Smooth muscle cell (in vitro differentiated cells): ENCODE measurements around the gene IRS2. TPM values are rescaled to one million over a fixed set of nuclear protein-coding genes. Genes with fewer than 3 reads are reported as not detected.

Source experiments
- DNase-seq: peaks from one replicate; lab custom pipeline; 2025; ENCODE audit not compliant: unreplicated experiment; lab: John Stamatoyannopoulos, UW
- H2AFZ ChIP-seq: fragments of 200-600 bp; sonication (generic); 2 replicates; pipeline ENCODE4 v1.6.0; 2016; ENCODE audit warnings: antibody characterized with exemption, low read depth, mild to moderate bottlenecking
- H3F3A ChIP-seq: fragments of 200-600 bp; sonication (generic); 2 replicates; pipeline ENCODE4 v1.6.0; 2017; ENCODE audit warnings: antibody characterized with exemption, low read depth
- H3K27ac ChIP-seq: fragments of 200-600 bp; sonication (generic); 2 replicates; pipeline ENCODE4 v1.5.1; 2016; ENCODE audit warnings: low read depth, mild to moderate bottlenecking
- H3K27me3 ChIP-seq: fragments of 200-600 bp; sonication (generic); 2 replicates; pipeline ENCODE4 v1.6.1; 2016; ENCODE audit warnings: low read depth, mild to moderate bottlenecking
- H3K36me3 ChIP-seq: fragments of 200-600 bp; sonication (generic); 2 replicates; pipeline ENCODE4 v1.5.1; 2016; ENCODE audit warnings: low read depth
- H3K4me1 ChIP-seq: fragments of 200-600 bp; sonication (generic); 2 replicates; pipeline ENCODE4 v1.5.1; 2016; ENCODE audit warnings: low read depth
- H3K4me2 ChIP-seq: fragments of 200-600 bp; sonication (generic); 2 replicates; pipeline ENCODE4 v1.6.0; 2016; ENCODE audit warnings: mild to moderate bottlenecking
- H3K4me3 ChIP-seq: fragments of 200-600 bp; sonication (generic); 2 replicates; pipeline ENCODE4 v1.5.1; 2016; ENCODE audit warnings: mild to moderate bottlenecking
- H3K79me2 ChIP-seq: fragments of 200-600 bp; sonication (generic); 2 replicates; pipeline ENCODE4 v1.6.0; 2016; ENCODE audit warnings: low read depth, mild to moderate bottlenecking
- H3K9ac ChIP-seq: fragments of 200-600 bp; sonication (generic); 2 replicates; pipeline ENCODE4 v1.6.0; 2016; ENCODE audit warnings: low read depth
- H3K9me3 ChIP-seq: fragments of 200-600 bp; sonication (generic); replicated peaks from 2 replicates; pipeline ENCODE4 v1.5.1; 2016; ENCODE audit warnings: low read depth
- H4K20me1 ChIP-seq: fragments of 200-600 bp; sonication (generic); 2 replicates; pipeline ENCODE4 v1.6.0; 2016; ENCODE audit warnings: low read depth
- CTCF ChIP-seq: fragments of 200-600 bp; sonication (generic); IDR thresholded peaks from 2 replicates; pipeline ENCODE4 v1.5.1; 2017; ENCODE audit warnings: borderline replicate concordance, mild to moderate bottlenecking, antibody characterized with exemption; ENCODE audit not compliant: insufficient read depth, poor library complexity, severe bottlenecking
- WGBS: methylation state at CpG from one replicate; pipeline ENCODE4 v1.1.7; 2016; ENCODE audit warnings: low lambda C conversion rate; 5-methylcytosine and 5-hydroxymethylcytosine counted together
- polyA plus RNA-seq: library from polyadenylated mRNA; unstranded; fragments of >200 nt; fragmentation: Nextera tagmentation; extraction: Ambion mirVana; gene quantifications from 2 replicates; pipeline ENCODE4 v1.2.1, GENCODE V29; 2016
- total RNA-seq: library from RNA; depleted of rRNA; stranded (reverse); fragments of >200 nt; gene quantifications from 2 replicates; pipeline ENCODE4 v1.2.3, GENCODE V29; 2014

The IRS2 gene
- total and polyA plus RNA-seq, 2 experiments from 2014 or later, result 0.90 to 1.7 TPM

- Histone ChIP-seq H4K20me1 (peaks cover 8% of the 10 kb centered on the region), H3K9ac (no peak overlapping the region), H3K36me3 (no peaks in the 10 kb centered on the region), H3K4me1 (peaks cover 14% of the 10 kb centered on the region), H3K4me3 (no peak overlapping the region), H3K27me3 (no peaks in the 10 kb centered on the region), H3K9me3 (no peaks in the 10 kb centered on the region), H3K4me2 (no peak overlapping the region), H2AFZ (no peak overlapping the region), H3F3A (no peaks in the 10 kb centered on the region), H3K27ac (no peak overlapping the region), H3K79me2 (peaks cover 4% of the 10 kb centered on the region)
- no peak for DNase-seq
- no peak for TF ChIP-seq CTCF
Observed at GRCh38 chr13:109776575-109776974, 9.8 kb downstream of the IRS2 start.

DNA sequence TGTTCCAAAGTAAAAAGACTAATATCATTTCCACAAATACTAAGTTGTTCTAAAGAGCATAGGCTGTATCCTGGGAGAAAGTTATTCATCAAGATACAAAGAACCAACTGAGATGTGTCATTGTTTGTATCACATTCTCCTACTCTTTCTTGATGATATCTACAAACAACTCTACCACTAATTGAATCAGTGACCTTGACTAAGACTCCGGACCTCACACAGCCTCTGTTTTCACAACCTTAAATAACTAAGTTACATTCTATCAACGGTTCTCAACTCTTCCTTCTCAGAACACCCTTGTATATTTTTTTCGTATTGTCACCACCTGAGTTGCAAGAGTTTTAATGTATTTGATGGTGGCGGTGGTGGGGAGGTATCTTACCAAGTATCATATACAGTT is 12.6 kb downstream of the IRS2 start:
- Histone ChIP-seq H3K4me3 (no peak overlapping the region), H3K4me1 (peaks cover 8% of the 10 kb centered on the region), H4K20me1 (no peaks in the 10 kb centered on the region), H3K79me2 (peaks cover 4% of the 10 kb centered on the region), H3K27ac (no peak overlapping the region), H3K36me3 (no peaks in the 10 kb centered on the region), H3K9me3 (no peaks in the 10 kb centered on the region), H3K9ac (no peak overlapping the region), H2AFZ (no peak overlapping the region), H3K4me2 (no peak overlapping the region), H3K27me3 (no peaks in the 10 kb centered on the region), H3F3A (no peaks in the 10 kb centered on the region)
- WGBS, result 92% methylated on average over 4 of the region's 4 CpGs
- DNase-seq, result no peak
- no peak for TF ChIP-seq CTCF

DNA sequence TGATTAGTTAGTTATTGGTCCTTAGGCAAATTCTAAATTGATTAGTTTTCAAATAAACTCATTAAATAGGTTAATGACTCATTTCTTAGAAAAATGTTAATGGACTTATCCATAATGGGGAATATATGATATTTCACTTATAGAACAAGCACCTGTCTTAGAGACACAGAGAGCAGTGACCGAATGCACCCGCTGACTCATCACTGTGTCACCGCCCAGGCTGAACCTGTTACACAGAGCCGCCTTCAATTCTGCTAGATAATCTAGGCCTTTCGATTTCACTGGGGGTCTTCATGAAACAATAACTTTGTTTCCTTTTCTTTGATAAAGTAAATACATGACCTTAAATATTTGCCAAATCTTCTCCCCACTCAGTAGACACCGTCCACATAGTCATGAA is 13.1 kb downstream of the IRS2 start:
- 86% methylated on average over 6 of the region's 6 CpGs for WGBS
- peaks cover 3% of the 10 kb centered on the region for H3K4me1 ChIP-seq

More for the DNA sequence above, 13.1 kb downstream of the IRS2 start:
- no peak overlapping the region for H3K4me3 ChIP-seq
- H3K27me3 ChIP-seq, result no peaks in the 10 kb centered on the region
- H3K9me3 ChIP-seq, result no peaks in the 10 kb centered on the region
- H3F3A ChIP-seq, result no peaks in the 10 kb centered on the region
- no peak for DNase-seq
- no peak overlapping the region for H2AFZ ChIP-seq
- H3K4me2 ChIP-seq, result no peak overlapping the region
- no peak overlapping the region for H3K27ac ChIP-seq
- H4K20me1 ChIP-seq, result no peaks in the 10 kb centered on the region
- peaks cover 4% of the 10 kb centered on the region for H3K79me2 ChIP-seq
- TF ChIP-seq CTCF, result no peak
- H3K36me3 ChIP-seq, result no peaks in the 10 kb centered on the region
- H3K9ac ChIP-seq, result no peak overlapping the region
